HG03064 (cell line): ENCODE measurements around the gene PPHLN1.

Experiments
- ATAC-seq: cut with Tn5 transposase; IDR thresholded peaks from one replicate; pipeline ENCODE4 v1.9.1; 2021; ENCODE audit warnings: low read depth; ENCODE audit not compliant: unreplicated experiment

Gene PPHLN1

DNA sequence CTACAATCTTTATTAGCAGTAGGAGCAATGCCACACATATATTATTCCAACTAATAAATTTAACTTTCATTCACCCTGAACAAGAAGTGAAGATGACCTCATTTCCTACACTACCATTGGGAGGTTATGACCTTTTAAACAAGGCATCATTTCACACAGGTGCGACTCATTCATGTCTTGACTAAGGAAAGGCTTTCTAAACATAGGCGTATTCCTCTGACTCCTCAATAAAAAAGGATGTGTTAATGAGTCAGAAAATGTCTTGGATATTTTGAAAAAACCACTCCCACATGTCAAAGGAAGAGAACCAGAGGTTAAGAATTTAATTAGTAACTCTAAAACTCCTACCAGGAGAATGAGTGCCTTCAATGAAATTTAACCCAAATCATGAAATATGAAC is 148.4 kb downstream of the PPHLN1 start:
- no peak for ATAC-seq

- ATAC-seq = no peak
Observed at GRCh38 chr12:42475106-42475505, 149.1 kb downstream of the PPHLN1 start.

DNA sequence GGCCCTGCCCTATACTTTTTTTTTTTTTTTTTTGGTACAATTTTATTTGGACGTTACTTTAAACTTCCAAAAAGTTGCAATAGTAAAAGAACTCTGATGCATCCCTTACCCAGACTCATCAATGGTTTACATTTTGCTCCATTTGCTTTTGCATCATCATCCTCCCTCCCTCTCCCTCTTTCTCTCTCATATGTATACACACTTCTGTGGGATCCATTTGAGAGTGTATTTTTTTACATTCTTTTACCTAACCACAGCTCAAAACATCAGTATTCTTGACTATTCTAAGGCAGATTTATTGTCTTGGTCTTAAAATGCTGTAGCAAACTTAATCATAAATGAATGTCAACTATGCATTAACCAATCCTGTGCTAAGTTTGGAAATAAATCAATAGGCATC is 152.0 kb downstream of the PPHLN1 start:
- ATAC-seq = no peak

DNA sequence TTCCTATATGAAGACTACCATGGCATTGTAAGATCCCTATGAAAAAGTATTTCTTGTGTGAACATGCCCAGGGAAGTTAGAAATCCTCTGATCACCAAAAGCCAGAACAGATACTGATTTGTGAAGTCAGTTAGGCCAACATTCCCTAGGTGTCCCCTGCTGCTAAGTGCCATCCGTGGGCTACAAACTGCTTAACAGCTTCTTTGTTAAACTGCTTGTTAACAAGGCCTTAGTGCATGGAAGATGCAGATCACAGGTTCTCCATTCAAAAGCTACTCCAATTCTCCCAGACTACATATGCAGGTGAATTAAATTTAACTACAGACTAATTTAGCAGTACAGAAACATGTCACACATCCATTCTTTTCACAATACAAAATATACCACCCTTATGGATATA is 155.4 kb downstream of the PPHLN1 start:
- ATAC-seq = no peak

- no peak for ATAC-seq
Observed at GRCh38 chr12:42482041-42482747, 156.2 kb downstream of the PPHLN1 start.

- ATAC-seq = peak; percentile 70
Observed at GRCh38 chr12:42482748-42483520, 157.0 kb downstream of the PPHLN1 start.

GRCh38 chr12:42483521-42483790 is 157.5 kb downstream of the PPHLN1 start:
- peak; percentile 26 for ATAC-seq

GRCh38 chr12:42484996-42485395 is 159.0 kb downstream of the PPHLN1 start:
- no peak for ATAC-seq

DNA sequence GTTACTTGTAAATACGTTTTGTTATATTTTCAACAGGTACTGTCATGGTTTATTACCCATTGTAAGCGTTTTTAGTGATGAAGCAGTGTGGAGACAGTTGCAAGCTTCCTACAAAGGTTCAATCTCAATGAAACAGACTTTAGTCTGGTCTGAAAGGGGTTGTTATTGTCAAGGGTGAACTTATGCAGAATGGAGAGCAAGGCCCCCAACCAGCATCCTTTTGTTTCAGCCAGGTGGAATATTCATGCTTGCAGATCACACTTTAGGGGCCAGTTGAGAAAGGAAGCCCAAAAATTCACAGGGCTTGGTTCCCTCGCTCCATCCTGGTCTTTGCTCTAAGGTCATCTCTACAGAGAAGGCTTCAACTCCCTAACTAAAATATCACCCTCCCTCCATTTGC is 159.9 kb downstream of the PPHLN1 start:
- no peak for ATAC-seq

DNA sequence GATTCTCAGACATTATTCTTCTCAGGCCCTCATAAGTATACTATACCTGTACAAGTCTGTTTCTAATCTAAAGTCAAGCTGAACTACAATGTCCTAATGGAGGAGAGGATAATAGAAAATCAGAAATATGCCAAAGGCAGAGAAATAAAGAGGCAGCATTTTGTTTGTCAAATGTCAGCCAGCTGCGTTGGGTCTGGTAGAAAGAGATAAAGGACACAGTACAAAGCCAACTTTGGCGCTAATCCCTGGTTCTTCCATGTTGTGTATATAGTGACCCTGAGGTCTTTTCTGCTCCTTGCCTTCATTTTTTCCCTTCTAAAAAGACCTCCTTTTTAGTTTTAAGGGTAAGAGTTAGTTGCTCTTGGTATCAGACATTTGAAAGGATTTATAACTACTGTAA is 160.4 kb downstream of the PPHLN1 start:
- no peak for ATAC-seq

GRCh38 chr12:42490261-42490842 is 164.4 kb downstream of the PPHLN1 start:
- no peak for ATAC-seq
